Renal pelvis (tissue), 12 donors: ENCODE data around the gene KLRB1. TPM values are rescaled to one million over a fixed set of nuclear protein-coding genes. Genes with fewer than 3 reads are reported as not detected.
A peak's percentile ranks its signal among the peaks of the same experiment; 100 is the strongest.
"Not testable (repeated sequence)": the region's sequence is repeated elsewhere in the genome, so short reads cannot be mapped to it uniquely, and the experiment has no call there.

Experiments used
- DNase-seq: peaks from one replicate; pipeline ENCODE4 v3.0.0-alpha.2; 2013
- long read RNA-seq, 16 experiments: transcript quantifications; one replicate each; lab custom pipeline, GENCODE V29; 2026
- polyA plus RNA-seq, 3 donors: library from polyadenylated mRNA; unstranded; fragments of 120-200 nt; gene quantifications; one replicate each; pipeline ENCODE4 v1.2.1, GENCODE V29; 2013; ENCODE audit not compliant: insufficient read length in 3 of 3

The KLRB1 gene
- polyA plus RNA-seq: 1 to 10 TPM; 4.4 to 6.4 (median 5.8) TPM
- long read RNA-seq, donor 1, transcript KLRB1-201 (6 exons, 1,448 nt): major isoform, 8 of 8 reads
- long read RNA-seq, donor 1, partial matches to known transcripts: 0 of 8 reads
- long read RNA-seq, donor 1, other reads (novel, unspliced or antisense): 0 of 8 reads
- long read RNA-seq, donor 2, transcript KLRB1-201 (6 exons, 1,448 nt): major isoform, 13 of 13 reads
- long read RNA-seq, donor 2, partial matches to known transcripts: 0 of 13 reads
- long read RNA-seq, donor 2, other reads (novel, unspliced or antisense): 0 of 13 reads
- long read RNA-seq, donor 3, partial matches to known transcripts: 0 of 3 reads
- long read RNA-seq, donor 3, other reads (novel, unspliced or antisense): 0 of 3 reads
- long read RNA-seq, donor 4, transcript KLRB1-201 (6 exons, 1,448 nt): major isoform, 5 of 5 reads
- long read RNA-seq, donor 4, partial matches to known transcripts: 0 of 5 reads
- long read RNA-seq, donor 4, other reads (novel, unspliced or antisense): 0 of 5 reads
- long read RNA-seq, donor 5, partial matches to known transcripts: 0 of 2 reads
- long read RNA-seq, donor 5, other reads (novel, unspliced or antisense): 0 of 2 reads
- long read RNA-seq, donor 6, transcript KLRB1-201 (6 exons, 1,448 nt): major isoform, 5 of 5 reads
- long read RNA-seq, donor 6, partial matches to known transcripts: 0 of 5 reads
- long read RNA-seq, donor 6, other reads (novel, unspliced or antisense): 0 of 5 reads
- long read RNA-seq, donor 7, transcript KLRB1-201 (6 exons, 1,448 nt): major isoform, 8 of 13 reads
- long read RNA-seq, donor 7, partial matches to known transcripts: 5 of 13 reads
- long read RNA-seq, donor 7, other reads (novel, unspliced or antisense): 0 of 13 reads
- long read RNA-seq, donor 8, partial matches to known transcripts: 0 of 2 reads
- long read RNA-seq, donor 8, other reads (novel, unspliced or antisense): 0 of 2 reads
- long read RNA-seq, donor 9, transcript KLRB1-201 (6 exons, 1,448 nt): major isoform, 5 of 5 reads
- long read RNA-seq, donor 9, partial matches to known transcripts: 0 of 5 reads
- long read RNA-seq, donor 9, other reads (novel, unspliced or antisense): 0 of 5 reads
- long read RNA-seq, donor 10, transcript KLRB1-201 (6 exons, 1,448 nt): major isoform, 5 of 5 reads
- long read RNA-seq, donor 10, partial matches to known transcripts: 0 of 5 reads
- long read RNA-seq, donor 10, other reads (novel, unspliced or antisense): 0 of 5 reads
- long read RNA-seq, donor 11, partial matches to known transcripts: 5 of 9 reads
- long read RNA-seq, donor 11, other reads (novel, unspliced or antisense): 0 of 9 reads
- long read RNA-seq, donor 12, partial matches to known transcripts: 0 of 4 reads
- long read RNA-seq, donor 12, other reads (novel, unspliced or antisense): 0 of 4 reads
- long read RNA-seq, donor 13, partial matches to known transcripts: 8 of 11 reads
- long read RNA-seq, donor 13, other reads (novel, unspliced or antisense): 0 of 11 reads
- long read RNA-seq, donor 14: 0 reads
- long read RNA-seq, donor 15, transcript KLRB1-201 (6 exons, 1,448 nt): major isoform, 8 of 8 reads
- long read RNA-seq, donor 15, partial matches to known transcripts: 0 of 8 reads
- long read RNA-seq, donor 15, other reads (novel, unspliced or antisense): 0 of 8 reads
- long read RNA-seq, donor 16, transcript KLRB1-201 (6 exons, 1,448 nt): major isoform, 6 of 6 reads
- long read RNA-seq, donor 16, partial matches to known transcripts: 0 of 6 reads
- long read RNA-seq, donor 16, other reads (novel, unspliced or antisense): 0 of 6 reads

- no peak for DNase-seq
Measured at GRCh38 chr12:9607716-9608115, at the start of gene KLRB1. KLRB1 (minus strand) TSS chr12:9607916; CDS start chr12:9607839, 77 bp downstream.

DNA sequence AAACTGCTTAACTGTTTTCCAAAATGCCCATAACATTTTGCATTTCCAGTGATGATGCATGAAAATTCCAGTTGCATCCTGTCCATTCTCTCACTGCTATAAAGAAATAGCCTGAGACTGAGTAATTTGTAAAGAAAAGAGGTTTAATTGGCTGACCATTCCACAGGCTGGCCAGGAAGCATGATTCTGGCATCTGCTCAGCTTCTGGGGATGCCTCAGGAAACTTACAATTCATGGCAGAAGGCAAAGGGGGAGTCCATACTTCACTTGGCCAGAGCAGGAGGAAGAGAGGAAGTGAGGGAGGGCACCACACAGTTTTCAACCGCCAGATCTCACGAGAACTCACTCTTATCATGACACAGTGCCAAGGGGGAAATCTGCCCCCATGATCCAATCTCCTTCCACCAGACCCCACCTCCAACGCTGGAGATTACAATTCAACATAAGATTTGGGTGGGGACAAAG is 43.6 kb upstream of the KLRB1 start:
- no peak for DNase-seq

GRCh38 chr12:9650151-9650576 is 42.4 kb upstream of the KLRB1 start:
- no peak for DNase-seq

GRCh38 chr12:9649532-9649940 is 41.8 kb upstream of the KLRB1 start:
- peak; percentile 33 for DNase-seq

DNA sequence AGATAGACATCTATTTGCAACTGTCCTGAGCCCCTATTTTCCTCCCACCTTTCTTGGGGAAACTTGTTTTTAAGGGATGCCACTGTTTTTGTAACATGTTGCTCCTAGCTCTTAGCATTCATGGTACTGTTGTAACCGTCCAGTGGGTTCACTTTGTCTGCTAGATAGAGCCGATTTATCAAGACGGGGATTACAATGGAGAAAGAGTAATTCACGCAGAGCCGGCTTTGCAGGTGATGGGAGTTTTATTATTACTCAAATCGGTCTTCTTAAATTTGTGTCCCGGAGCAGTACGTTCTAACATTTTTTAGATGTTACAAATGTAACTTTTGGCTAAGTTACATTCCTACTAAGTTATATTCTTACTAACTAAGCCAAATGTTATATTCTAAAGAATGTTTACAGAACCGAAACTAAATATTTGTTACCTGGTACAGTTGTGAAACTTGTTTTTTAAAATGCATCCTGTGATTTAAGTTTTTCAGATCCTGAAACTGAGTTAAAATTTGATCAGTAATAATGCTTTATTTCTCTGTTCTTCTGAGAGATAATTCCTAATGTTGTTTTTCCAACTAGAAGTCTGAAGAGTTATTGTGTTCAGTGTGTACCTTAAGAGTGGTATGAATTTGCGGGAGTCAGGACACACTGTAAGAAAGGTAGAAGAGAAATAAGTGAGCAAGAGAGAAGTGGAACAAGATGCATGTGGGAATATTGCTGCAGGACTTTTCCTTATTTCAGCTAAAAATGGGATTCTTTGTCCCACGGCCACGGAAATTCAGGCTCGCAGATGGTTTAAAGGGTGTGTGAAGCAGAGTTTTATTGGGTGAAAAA is 41.2 kb upstream of the KLRB1 start:
- DNase-seq: no peak

DNA sequence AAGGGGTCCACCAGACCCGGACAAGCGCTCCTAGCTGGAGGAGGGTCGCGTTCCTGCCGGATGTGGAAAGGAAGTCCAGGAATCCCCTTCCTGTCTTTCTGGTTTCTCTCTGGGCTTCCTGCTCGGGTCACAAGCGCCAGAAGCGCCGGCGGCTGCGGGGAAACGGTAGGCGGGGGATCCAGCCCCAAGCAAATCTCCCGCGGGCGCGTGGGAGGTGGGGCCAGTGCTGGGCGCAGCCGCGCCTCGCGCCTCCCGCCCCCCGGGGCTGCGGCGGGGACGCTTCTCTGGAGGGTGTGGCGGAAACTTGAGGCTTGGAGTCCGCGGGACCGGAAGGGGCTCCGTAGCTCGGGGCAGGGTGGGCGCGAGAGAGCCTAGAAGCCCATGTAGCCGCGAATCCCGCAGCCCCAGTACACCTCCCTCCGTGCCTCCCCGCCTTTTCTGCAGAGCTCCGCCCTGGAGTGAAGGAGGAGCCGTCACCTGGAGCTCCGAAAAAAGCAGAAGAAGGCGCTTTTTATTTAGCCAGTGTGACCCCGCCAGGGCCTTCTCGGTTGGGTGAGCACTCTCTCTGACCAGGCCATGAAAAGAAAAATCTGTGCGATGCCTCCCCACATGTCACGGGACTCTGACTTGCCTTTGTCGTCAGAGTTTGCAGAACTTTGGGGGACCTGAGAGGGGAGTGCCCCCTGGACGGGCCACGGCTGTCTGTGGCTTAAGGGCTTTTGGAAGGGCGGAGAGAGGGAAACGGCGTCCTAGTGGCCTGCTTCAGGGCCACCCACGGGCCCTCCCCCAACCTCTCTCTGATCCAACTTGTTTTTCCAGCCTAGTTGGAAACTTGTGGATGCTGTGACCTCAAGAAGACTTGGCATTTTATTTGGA is 40.3 kb upstream of the KLRB1 start:
- peak; percentile 88 for DNase-seq

GRCh38 chr12:9646794-9647781 is 39.4 kb upstream of the KLRB1 start:
- DNase-seq: peak; percentile 15

DNA sequence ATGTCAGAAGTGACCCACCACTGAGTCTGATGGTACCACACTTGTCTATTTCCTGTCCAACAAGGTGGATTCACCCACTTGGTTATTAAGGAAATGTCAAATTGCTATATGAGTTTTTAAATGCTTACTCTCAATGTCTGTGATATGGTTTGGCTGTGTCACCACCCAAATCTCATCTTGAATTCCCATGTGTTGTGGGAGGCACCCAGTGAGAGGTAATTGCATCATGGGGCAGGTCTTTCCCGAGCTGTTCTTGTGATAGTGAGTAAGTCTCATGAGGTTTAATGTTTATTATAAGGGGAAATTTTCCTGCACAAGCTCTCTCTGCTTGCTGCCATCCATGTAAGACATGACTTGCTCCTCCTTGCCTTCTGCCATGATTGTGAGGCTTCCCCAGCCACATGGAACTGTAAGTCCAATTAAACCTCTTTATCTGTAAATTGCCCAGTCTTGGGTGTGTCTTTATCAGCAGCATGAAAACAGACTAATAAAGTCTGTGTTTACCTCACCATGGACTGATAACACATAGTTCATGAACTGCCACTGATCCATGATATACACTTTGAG is 37.4 kb upstream of the KLRB1 start:
- DNase-seq: not testable (repeated sequence)

GRCh38 chr12:9643266-9643660 is 35.5 kb upstream of the KLRB1 start:
- DNase-seq: no peak

- DNase-seq: no peak
Measured at GRCh38 chr12:9642606-9643265, 35.0 kb upstream of the KLRB1 start.

- no peak for DNase-seq
Measured at GRCh38 chr12:9640024-9640423, 32.3 kb upstream of the KLRB1 start.

- no peak for DNase-seq
Measured at GRCh38 chr12:9636851-9637206, 29.1 kb upstream of the KLRB1 start.

- DNase-seq: no peak
Measured at GRCh38 chr12:9636150-9636850, 28.6 kb upstream of the KLRB1 start.

DNA sequence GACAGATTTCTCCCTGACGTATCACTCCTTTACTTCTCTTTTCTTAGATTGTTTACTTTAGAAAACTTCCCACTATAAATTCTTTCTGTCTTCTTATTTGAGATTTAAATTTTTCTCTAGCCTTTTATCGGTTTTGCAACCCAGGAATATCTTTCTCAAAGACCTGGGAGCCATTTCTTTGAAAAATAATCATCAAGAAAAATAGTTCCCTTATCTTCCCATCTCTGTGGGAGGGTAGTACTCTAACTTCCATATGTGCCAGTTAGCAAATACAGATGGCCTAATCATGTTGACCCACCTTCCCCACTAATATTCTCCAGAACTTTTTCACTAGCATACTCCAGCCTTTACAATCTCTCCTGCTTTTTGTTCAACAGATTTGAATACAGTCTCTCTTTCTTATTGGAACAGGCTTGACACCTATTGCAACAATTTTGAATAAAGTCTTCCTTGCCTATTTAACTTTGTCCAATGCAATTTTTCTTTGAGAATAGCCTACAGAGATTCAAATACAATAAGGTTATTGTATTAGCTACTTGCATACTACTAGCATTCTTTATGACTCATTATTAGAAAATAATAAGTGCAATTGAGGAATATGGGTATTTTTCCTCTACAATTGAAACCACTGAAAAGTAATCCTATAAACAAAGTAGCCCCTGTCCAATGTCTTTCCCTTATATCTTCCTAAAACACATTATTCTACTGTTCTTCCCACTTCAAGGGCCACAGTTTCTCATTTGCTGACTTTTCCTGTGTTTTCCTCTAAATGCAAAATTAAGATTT is 27.4 kb upstream of the KLRB1 start:
- DNase-seq: no peak
